GM13976 (cell line): ENCODE results near the gene TAS2R39.
A peak's percentile ranks its signal among the peaks of the same experiment; 100 is the strongest.
"Not testable (repeated sequence)": the region's sequence is repeated elsewhere in the genome, so short reads cannot be mapped to it uniquely, and the experiment has no call there.

Source experiments
- DNase-seq: peaks from one replicate; pipeline ENCODE4 v3.0.0; 2012; ENCODE audit warnings: low spot score
- CTCF ChIP-seq: IDR thresholded peaks from 2 replicates; pipeline ENCODE4 v1.5.1; 2012; ENCODE audit warnings: borderline replicate concordance, mild to moderate bottlenecking; ENCODE audit not compliant: insufficient read depth; ENCODE audit errors: extremely low read depth, missing control alignments, control extremely low read depth
- in situ Hi-C: fragments of 300-500 bp; cut with MboI; formaldehyde crosslinking; loops from one replicate; pipeline ENCODE4 v1.12.0; 2022; ENCODE audit warnings: low sequenced_read_pairs, mixed read lengths, inconsistent platforms; ENCODE audit not compliant: unreplicated experiment

Gene TAS2R39

GRCh38 chr7:143199040-143199439 is 15.8 kb downstream of the TAS2R39 start:
- no peak for TF ChIP-seq CTCF
- in situ Hi-C loops: loop anchor here (10.0 kb wide), 1 partner anchor 344 kb away; the partner anchor contains the start of gene EPHB6
- no peak for DNase-seq

- DNase-seq: no peak
- in situ Hi-C loops: loop anchor here (25.0 kb wide), 1 partner anchor 565 kb away; no protein-coding TSS in a partner anchor
- no peak for TF ChIP-seq CTCF
These were observed 18.9 kb downstream of the TAS2R39 start for GRCh38 chr7:143202161-143202560.

- in situ Hi-C loops: loop anchor here (25.0 kb wide), 1 partner anchor 566 kb away; no protein-coding TSS in a partner anchor
- no peak for TF ChIP-seq CTCF
- no peak for DNase-seq
These were observed 20.2 kb downstream of the TAS2R39 start for GRCh38 chr7:143203386-143203785.

- TF ChIP-seq CTCF: no peak
- in situ Hi-C loops: loop anchor here (25.0 kb wide), 1 partner anchor 568 kb away; no protein-coding TSS in a partner anchor
- DNase-seq: peak; percentile 27
These were observed 22.5 kb downstream of the TAS2R39 start for GRCh38 chr7:143205560-143206293.

GRCh38 chr7:143210541-143210940 is 27.3 kb downstream of the TAS2R39 start:
- TF ChIP-seq CTCF: no peak
- no peak for DNase-seq
- in situ Hi-C loops: loop anchor here (5.0 to 25.0 kb wide), 2 partner anchors 198 to 573 kb away; no protein-coding TSS in a partner anchor

- not testable (repeated sequence) for DNase-seq
- in situ Hi-C loops: loop anchor here (5.0 to 25.0 kb wide), 2 partner anchors 201 to 576 kb away; no protein-coding TSS in a partner anchor
These were observed 30.3 kb downstream of the TAS2R39 start for GRCh38 chr7:143213478-143213877.
